ENCODE measurements around the gene GBP1.
"Not testable (repeated sequence)": the region's sequence is repeated elsewhere in the genome, so short reads cannot be mapped to it uniquely, and the experiment has no call there.

The GBP1 gene

GRCh38 chr1:89047734-89048133 lies 17.3 kb downstream of the GBP1 start:
- Histone ChIP-seq H2AFZ (ENCODE audit: low read length) (no peak overlapping the region), H3K4me1 (ENCODE audit: insufficient read depth, low read length, severe bottlenecking) (no peaks in the 10 kb centered on the region), H3K4me2 (ENCODE audit: low read length) (no peak overlapping the region), H3K9ac (ENCODE audit: low read length) (no peak overlapping the region), H3K9me3 (ENCODE audit: low read length) (no peaks in the 10 kb centered on the region), H3K9me2 (ENCODE audit: low read depth, low read length) (no peaks in the 10 kb centered on the region), H3F3A (ENCODE audit: insufficient read depth, low read length) (no peaks in the 10 kb centered on the region), H3K27ac (ENCODE audit: low read depth, low read length, poor library complexity, severe bottlenecking) (no peak overlapping the region), H3K79me2 (ENCODE audit: insufficient read depth, low read length) (no peaks in the 10 kb centered on the region), H4K20me1 (ENCODE audit: insufficient read depth, low read length) (no peaks in the 10 kb centered on the region), H3K4me3 (ENCODE audit: low read depth, low read length, poor library complexity, severe bottlenecking) (no peak overlapping the region), H3K36me3 (ENCODE audit: insufficient read depth, low read length) (no peaks in the 10 kb centered on the region), H3K27me3 (ENCODE audit: insufficient read depth, low read length) (no peaks in the 10 kb centered on the region)
- TF ChIP-seq EZH2 (IDR thresholded peaks at IDR 0.05; ENCODE audit: borderline replicate concordance, low read length) (no peak), CTCF (IDR thresholded peaks at IDR 0.05; ENCODE audit: low read length) (no peak)

- not testable (repeated sequence) for H3K9ac ChIP-seq (ENCODE audit: low read length); H3K27me3 ChIP-seq (ENCODE audit: insufficient read depth, low read length); H3K27ac ChIP-seq (ENCODE audit: low read depth, low read length, poor library complexity, severe bottlenecking); H3K9me2 ChIP-seq (ENCODE audit: low read depth, low read length); H2AFZ ChIP-seq (ENCODE audit: low read length); H3F3A ChIP-seq (ENCODE audit: insufficient read depth, low read length); H3K4me1 ChIP-seq (ENCODE audit: insufficient read depth, low read length, severe bottlenecking); H3K4me2 ChIP-seq (ENCODE audit: low read length); H3K9me3 ChIP-seq (ENCODE audit: low read length); H4K20me1 ChIP-seq (ENCODE audit: insufficient read depth, low read length); H3K79me2 ChIP-seq (ENCODE audit: insufficient read depth, low read length); H3K36me3 ChIP-seq (ENCODE audit: insufficient read depth, low read length); H3K4me3 ChIP-seq (ENCODE audit: low read depth, low read length, poor library complexity, severe bottlenecking)
These were observed 18.5 kb downstream of the GBP1 start for GRCh38 chr1:89046318-89047183.

GRCh38 chr1:89044970-89045721 lies 19.9 kb downstream of the GBP1 start:
- Histone ChIP-seq H2AFZ (ENCODE audit: low read length) (no peak overlapping the region), H3K9me3 (ENCODE audit: low read length) (no peaks in the 10 kb centered on the region), H3K4me3 (ENCODE audit: low read depth, low read length, poor library complexity, severe bottlenecking) (no peak overlapping the region)

GRCh38 chr1:89043940-89044339 lies 21.1 kb downstream of the GBP1 start:
- Histone ChIP-seq H3K4me2 (ENCODE audit: low read length) (no peak overlapping the region), H2AFZ (ENCODE audit: low read length) (no peak overlapping the region), H3K9me2 (ENCODE audit: low read depth, low read length) (no peaks in the 10 kb centered on the region), H3K4me1 (ENCODE audit: insufficient read depth, low read length, severe bottlenecking) (no peaks in the 10 kb centered on the region), H3K4me3 (ENCODE audit: low read depth, low read length, poor library complexity, severe bottlenecking) (no peak overlapping the region), H3K27me3 (ENCODE audit: insufficient read depth, low read length) (no peaks in the 10 kb centered on the region), H4K20me1 (ENCODE audit: insufficient read depth, low read length) (no peaks in the 10 kb centered on the region), H3K79me2 (ENCODE audit: insufficient read depth, low read length) (no peaks in the 10 kb centered on the region), H3K9me3 (ENCODE audit: low read length) (no peaks in the 10 kb centered on the region), H3F3A (ENCODE audit: insufficient read depth, low read length) (no peaks in the 10 kb centered on the region), H3K9ac (ENCODE audit: low read length) (no peak overlapping the region), H3K36me3 (ENCODE audit: insufficient read depth, low read length) (no peaks in the 10 kb centered on the region), H3K27ac (ENCODE audit: low read depth, low read length, poor library complexity, severe bottlenecking) (no peak overlapping the region)
- TF ChIP-seq CTCF (IDR thresholded peaks at IDR 0.05; ENCODE audit: low read length) (no peak), EZH2 (IDR thresholded peaks at IDR 0.05; ENCODE audit: borderline replicate concordance, low read length) (no peak)

More at GRCh38 chr1:89044970-89045721, 19.9 kb downstream of the GBP1 start:
- no peaks in the 10 kb centered on the region for H3K79me2 ChIP-seq (ENCODE audit: insufficient read depth, low read length)
- no peak overlapping the region for H3K9ac ChIP-seq (ENCODE audit: low read length)
- H3K27me3 ChIP-seq (ENCODE audit: insufficient read depth, low read length) = no peaks in the 10 kb centered on the region
- no peaks in the 10 kb centered on the region for H3K36me3 ChIP-seq (ENCODE audit: insufficient read depth, low read length)
- no peak overlapping the region for H3K27ac ChIP-seq (ENCODE audit: low read depth, low read length, poor library complexity, severe bottlenecking)
- no peak overlapping the region for H3K4me2 ChIP-seq (ENCODE audit: low read length)
- H3F3A ChIP-seq (ENCODE audit: insufficient read depth, low read length) = no peaks in the 10 kb centered on the region
- H4K20me1 ChIP-seq (ENCODE audit: insufficient read depth, low read length) = no peaks in the 10 kb centered on the region
- no peaks in the 10 kb centered on the region for H3K4me1 ChIP-seq (ENCODE audit: insufficient read depth, low read length, severe bottlenecking)
- H3K9me2 ChIP-seq (ENCODE audit: low read depth, low read length) = no peaks in the 10 kb centered on the region
- TF ChIP-seq EZH2 (IDR thresholded peaks at IDR 0.05; ENCODE audit: borderline replicate concordance, low read length) = no peak
